ENCODE results near the gene DEGS2.

DNA sequence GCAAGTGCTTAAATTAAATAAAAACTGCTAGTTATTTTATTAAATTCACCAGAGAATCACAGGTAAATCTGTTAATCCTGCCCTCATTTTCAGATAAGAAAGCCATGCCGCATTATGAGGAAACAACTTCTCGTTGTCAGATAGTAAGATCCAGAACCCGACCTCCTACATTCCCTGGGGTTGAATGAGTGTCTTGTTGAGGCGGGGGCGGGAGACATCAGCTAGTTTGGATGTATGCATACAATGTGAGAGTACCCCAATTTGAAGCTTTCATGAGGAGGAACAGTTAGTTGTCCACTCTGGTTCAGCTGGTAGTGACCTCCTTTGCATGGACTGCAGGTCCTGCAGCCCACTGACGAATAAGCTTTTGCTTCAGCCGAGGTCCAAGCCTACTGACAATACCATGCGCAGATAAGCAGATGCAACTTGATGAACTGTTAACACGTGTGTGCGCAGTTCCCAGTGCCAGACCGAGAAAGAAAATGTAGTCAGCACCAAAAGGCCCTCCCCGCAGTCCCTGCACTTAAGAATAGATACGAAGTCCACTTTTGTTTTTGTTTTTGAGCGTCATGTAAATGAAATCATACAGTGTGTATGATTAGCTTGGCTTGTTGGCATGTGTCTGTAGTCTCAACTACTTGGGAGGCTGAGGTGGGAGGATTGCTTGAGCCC is 59.3 kb downstream of the DEGS2 start:
- TF ChIP-seq TAF1 (IDR thresholded peaks at IDR 0.05; ENCODE audit: borderline replicate concordance, low read depth, low read length) (no peak), POLR2A (IDR thresholded peaks at IDR 0.05; ENCODE audit: low read depth, low read length) (no peak)

Data from GM12892 (cell line).